A549 (cell line): ENCODE measurements around the gene ESPNL.

Source experiments
- CBX8 ChIP-seq: fragments of 200-600 bp; sonication (generic); IDR thresholded peaks from 2 replicates; pipeline ENCODE4 v1.6.1; 2016
- CEBPB ChIP-seq, 2 experiments: fragments of >200 bp in 1 of 2; sonication (Bioruptor Twin) in 1 of 2; formaldehyde crosslinking in 1 of 2; IDR thresholded peaks; 2 replicates each; pipeline ENCODE4 v1.6.1; 2012 to 2016
- CHD2 ChIP-seq: fragments of 150-350 bp; IDR thresholded peaks from 2 replicates; pipeline ENCODE4 v1.6.1; 2014; ENCODE audit warnings: low read length; ENCODE audit not compliant: partially characterized antibody
- EHMT2 ChIP-seq: fragments of 200-600 bp; sonication (generic); IDR thresholded peaks from 2 replicates; pipeline ENCODE4 v1.6.1; 2016; ENCODE audit warnings: antibody characterized with exemption, low read depth, mild to moderate bottlenecking, moderate library complexity
- EP300 ChIP-seq, 2 experiments: fragments of >200 bp; sonication (Bioruptor Twin); formaldehyde crosslinking; IDR thresholded peaks; 2 replicates in 1 of 2; 3 replicates in 1 of 2; pipeline ENCODE4 v1.6.1; 2016 to 2017
- ESRRA ChIP-seq: fragments of 150-350 bp; IDR thresholded peaks from 2 replicates; pipeline ENCODE4 v1.6.1; 2014; ENCODE audit warnings: mild to moderate bottlenecking, low read length, borderline replicate concordance
- JUNB ChIP-seq: fragments of >200 bp; sonication (Bioruptor Twin); formaldehyde crosslinking; IDR thresholded peaks from 2 replicates; pipeline ENCODE4 v1.6.1; 2016
- MAFK ChIP-seq: fragments of 450-650 bp; IDR thresholded peaks from 2 replicates; pipeline ENCODE4 v1.6.1; 2014; ENCODE audit not compliant: partially characterized antibody
- MAZ ChIP-seq: fragments of 150-350 bp; IDR thresholded peaks from 2 replicates; pipeline ENCODE4 v1.6.1; 2014; ENCODE audit warnings: antibody characterized with exemption, low read depth, low read length, borderline replicate concordance
- PHF8 ChIP-seq: fragments of 200-600 bp; sonication (generic); IDR thresholded peaks from 2 replicates; pipeline ENCODE4 v1.6.1; 2016; ENCODE audit warnings: low read depth, mild to moderate bottlenecking, antibody characterized with exemption, moderate library complexity, borderline replicate concordance
- POLR2A ChIP-seq: IDR thresholded peaks from 2 replicates; pipeline ENCODE4 v1.6.1; 2012; ENCODE audit warnings: mild to moderate bottlenecking, low read length
- RFX5 ChIP-seq: fragments of 450-650 bp; IDR thresholded peaks from 2 replicates; pipeline ENCODE4 v1.7.1; 2014; ENCODE audit warnings: antibody characterized with exemption, mild to moderate bottlenecking, moderate library complexity
- TF ChIP-seq, protein P1 (sequence below): fragments of >200 bp; sonication (Bioruptor Twin); formaldehyde crosslinking; IDR thresholded peaks from 3 replicates; pipeline ENCODE4 v1.5.1; 2016

DNA sequence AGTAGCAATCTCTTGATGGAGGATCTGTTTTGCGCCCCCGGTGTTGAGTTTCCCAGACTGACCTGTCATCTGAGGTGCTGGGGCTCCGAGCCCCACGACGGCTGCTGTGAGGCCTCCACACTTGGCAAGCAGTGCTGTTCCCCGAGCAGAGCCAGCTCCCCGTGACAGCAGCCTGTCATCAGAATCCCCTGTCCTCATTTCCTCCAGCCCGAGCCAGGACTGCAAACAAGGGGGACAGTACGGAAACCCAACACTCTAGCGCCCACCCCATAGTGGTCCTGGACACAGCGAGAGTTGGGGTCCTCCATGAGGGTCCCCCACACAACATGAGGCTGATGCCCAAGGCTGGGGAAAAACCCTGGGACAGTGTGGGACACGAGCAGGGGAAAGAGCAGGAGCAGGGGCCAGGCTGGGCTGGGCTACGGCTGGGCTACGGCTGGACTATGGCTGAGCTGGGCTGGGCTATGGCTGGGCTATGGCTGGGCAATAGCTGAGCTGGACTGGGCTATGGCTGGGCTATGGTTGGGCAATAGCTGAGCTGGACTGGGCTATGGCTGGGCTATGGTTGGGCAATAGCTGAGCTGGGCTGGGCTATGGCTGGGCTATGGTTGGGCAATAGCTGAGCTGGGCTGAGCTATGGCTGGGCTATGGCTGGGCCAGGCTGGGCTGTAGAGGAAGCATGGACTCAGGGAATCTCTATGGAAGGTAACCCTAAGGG is 36.8 kb downstream of the ESPNL start:
- TF ChIP-seq, protein P1, sequence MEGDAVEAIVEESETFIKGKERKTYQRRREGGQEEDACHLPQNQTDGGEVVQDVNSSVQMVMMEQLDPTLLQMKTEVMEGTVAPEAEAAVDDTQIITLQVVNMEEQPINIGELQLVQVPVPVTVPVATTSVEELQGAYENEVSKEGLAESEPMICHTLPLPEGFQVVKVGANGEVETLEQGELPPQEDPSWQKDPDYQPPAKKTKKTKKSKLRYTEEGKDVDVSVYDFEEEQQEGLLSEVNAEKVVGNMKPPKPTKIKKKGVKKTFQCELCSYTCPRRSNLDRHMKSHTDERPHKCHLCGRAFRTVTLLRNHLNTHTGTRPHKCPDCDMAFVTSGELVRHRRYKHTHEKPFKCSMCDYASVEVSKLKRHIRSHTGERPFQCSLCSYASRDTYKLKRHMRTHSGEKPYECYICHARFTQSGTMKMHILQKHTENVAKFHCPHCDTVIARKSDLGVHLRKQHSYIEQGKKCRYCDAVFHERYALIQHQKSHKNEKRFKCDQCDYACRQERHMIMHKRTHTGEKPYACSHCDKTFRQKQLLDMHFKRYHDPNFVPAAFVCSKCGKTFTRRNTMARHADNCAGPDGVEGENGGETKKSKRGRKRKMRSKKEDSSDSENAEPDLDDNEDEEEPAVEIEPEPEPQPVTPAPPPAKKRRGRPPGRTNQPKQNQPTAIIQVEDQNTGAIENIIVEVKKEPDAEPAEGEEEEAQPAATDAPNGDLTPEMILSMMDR = no peak
- TF ChIP-seq EP300 (IDR thresholded peaks at IDR 0.05) (no peak), CEBPB (IDR thresholded peaks at IDR 0.05) (peak; percentile 97), MAZ (no peak), JUNB (no peak), EHMT2 (no peak), ESRRA (no peak), POLR2A (no peak), PHF8 (no peak), CBX8 (no peak), MAFK (no peak), CHD2 (no peak), RFX5 (no peak)
